Pancreas (tissue), 10 donors: ENCODE data around the gene GOLGA7B. TPM values are rescaled to one million over a fixed set of nuclear protein-coding genes. Genes with fewer than 3 reads are reported as not detected.

Experiments
- ATAC-seq, 4 donors: fragments of 200-7000 bp; cut with Tn5 transposase; one replicate each; pipeline versions ENCODE4 v1.8.0 to v1.9.1; 2020; ENCODE audit warnings: mild to moderate bottlenecking in 4 of 4, moderate library complexity in 4 of 4
- DNase-seq, 6 donors: peaks; one replicate each; pipeline ENCODE4 v3.0.0-alpha.2; 2020
- FAIRE-seq: peaks from 2 replicates; lab custom pipeline; 2012; peaks lifted over from hg19 to GRCh38; lab: Jason Lieb, UNC
- H3K27ac ChIP-seq, 4 donors: fragments of 200-600 bp; sonication (generic); 1 replicate in 3 of 4; 2 replicates in 1 of 4; pipeline versions ENCODE4 v1.5.0 to v1.8.0; 2020
- H3K27me3 ChIP-seq, 4 donors: fragments of 200-600 bp; one replicate each; pipeline ENCODE4 v1.8.0; 2021
- H3K36me3 ChIP-seq, 3 donors: fragments of 200-600 bp; sonication (generic) in 1 of 3; one replicate each; pipeline versions ENCODE4 v1.5.0 to v1.8.0; 2020 to 2021
- H3K4me1 ChIP-seq, 3 donors: fragments of 200-600 bp; one replicate each; pipeline ENCODE4 v1.8.0; 2021
- H3K4me3 ChIP-seq, 4 donors: fragments of 200-600 bp; sonication (generic) in 2 of 4; one replicate each; pipeline versions ENCODE4 v1.5.0 to v1.8.0; 2020 to 2021
- H3K9me3 ChIP-seq, 4 donors: fragments of 200-600 bp; one replicate each; pipeline ENCODE4 v1.8.0; 2021
- CTCF ChIP-seq, 4 donors: fragments of 200-600 bp; sonication (generic) in 3 of 4; IDR thresholded peaks; one replicate each; pipeline versions ENCODE4 v1.5.0 to v1.8.0; 2021; ENCODE audit warnings: antibody characterized with exemption in 4 of 4
- WGBS, 2 donors: extraction: QIAGEN DNeasy Blood & Tissue Kit; methylation state at CpG; one replicate each; pipeline ENCODE4 v1.1.7; 2013; 5-methylcytosine and 5-hydroxymethylcytosine counted together
- intact Hi-C, 3 donors: fragments of 100-400 bp; cut with DNase I; formaldehyde crosslinking; loops; one replicate each; pipeline versions ENCODE4 v1.11.1 to v1.14.2; 2022
- polyA plus RNA-seq, 2 donors: library from polyadenylated mRNA; stranded (reverse); fragments of 200-250 nt; gene quantifications; one replicate each; pipeline ENCODE4 v1.2.3, GENCODE V29; 2013
- total RNA-seq, 6 donors: library from RNA; stranded (reverse); fragmentation: NEBNext Ultra II Directional in 4 of 6; extraction: Animal tissue kit (Norgen Biotek cat#: 25700) in 4 of 6; gene quantifications; one replicate each; pipeline versions ENCODE4 v1.2.1 to v1.2.4, GENCODE V29; 2021 to 2023
- donor health status: healthy with polysubstance abuse.
- donor health status: DM: no; HTN: no; CAD: no; lungs with moderate emphysema.
- donor health status: DM: no; HTN: no; CAD: no.
- donor health status: control.
- donor health status: control.
- donor health status: Bipolar disorder and iron deficiency.
- donor health status: DM: yes; HTN: yes; CAD: no.
- donor health status: DM: no; HTN: no; CAD: no.
- donor health status: DM: no; HTN: no; CAD: no.
- donor health status: DM: yes; HTN: yes; CAD: no.

GOLGA7B gene
- total and polyA plus RNA-seq, 8 donors = 2.0 to 38.7 (median 4.8) TPM

GRCh38 chr10:97883092-97883485 is 33.4 kb downstream of the GOLGA7B start:
- Histone ChIP-seq H3K36me3 (no peaks in the 10 kb centered on the region), H3K4me1 (no peaks in the 10 kb centered on the region), H3K4me3 (no peak overlapping the region), H3K27me3 (no peaks in the 10 kb centered on the region), H3K9me3 (no peaks in the 10 kb centered on the region), H3K27ac (no peak overlapping the region)
- no peak for DNase-seq
- no peak for TF ChIP-seq CTCF (IDR thresholded peaks at IDR 0.05)
- intact Hi-C loops = no loop called here
- no peak for ATAC-seq
- FAIRE-seq = no peak
- 52 to 64% methylated on average over 3 of the region's 3 CpGs for WGBS, 2 donors

GRCh38 chr10:97886286-97886685 is 36.6 kb downstream of the GOLGA7B start:
- FAIRE-seq (no peak), DNase-seq (no peak)

GRCh38 chr10:97887399-97887798 is 37.8 kb downstream of the GOLGA7B start:
- FAIRE-seq = no peak
- ATAC-seq = no peak
- no peaks in the 10 kb centered on the region for H3K27me3 ChIP-seq
- no peaks in the 10 kb centered on the region for H3K36me3 ChIP-seq
- TF ChIP-seq CTCF (IDR thresholded peaks at IDR 0.05) = no peak
- 88 to 96% methylated on average over 6 of the region's 6 CpGs for WGBS, 2 donors
- no peak for DNase-seq
- H3K9me3 ChIP-seq = no peaks in the 10 kb centered on the region
- no peaks in the 10 kb centered on the region for H3K4me1 ChIP-seq
- intact Hi-C loops = no loop called here
- no peak overlapping the region for H3K27ac ChIP-seq
- H3K4me3 ChIP-seq = no peak overlapping the region

More at GRCh38 chr10:97886286-97886685, 36.6 kb downstream of the GOLGA7B start:
- WGBS, 2 donors = 83 to 88% methylated on average over 5 of the region's 5 CpGs
- intact Hi-C loops = no loop called here
- Histone ChIP-seq H3K4me3 (no peak overlapping the region), H3K4me1 (no peaks in the 10 kb centered on the region), H3K27ac (no peak overlapping the region), H3K27me3 (no peaks in the 10 kb centered on the region), H3K36me3 (no peaks in the 10 kb centered on the region), H3K9me3 (no peaks in the 10 kb centered on the region)
- no peak for TF ChIP-seq CTCF (IDR thresholded peaks at IDR 0.05)
- no peak for ATAC-seq

- no peak for TF ChIP-seq CTCF (IDR thresholded peaks at IDR 0.05)
- ATAC-seq = no peak
- 90 to 92% methylated on average over 7 of the region's 7 CpGs for WGBS, 2 donors
- Histone ChIP-seq H3K36me3 (no peaks in the 10 kb centered on the region), H3K27me3 (no peaks in the 10 kb centered on the region), H3K9me3 (no peaks in the 10 kb centered on the region), H3K27ac (no peak overlapping the region), H3K4me3 (no peak overlapping the region), H3K4me1 (no peaks in the 10 kb centered on the region)
- no peak for FAIRE-seq
- DNase-seq = no peak
- intact Hi-C loops = no loop called here
These were observed 38.5 kb downstream of the GOLGA7B start for GRCh38 chr10:97888134-97888533.

GRCh38 chr10:97888641-97889262 is 39.1 kb downstream of the GOLGA7B start:
- no peak for TF ChIP-seq CTCF (IDR thresholded peaks at IDR 0.05)
- peak; percentile 56 to 84 (median 72) for ATAC-seq
- Histone ChIP-seq H3K4me3 (no peak overlapping the region), H3K27me3 (no peaks in the 10 kb centered on the region), H3K4me1 (no peaks in the 10 kb centered on the region), H3K36me3 (no peaks in the 10 kb centered on the region), H3K9me3 (no peaks in the 10 kb centered on the region), H3K27ac (no peak overlapping the region)
- intact Hi-C loops = no loop called here
- WGBS, 2 donors = 63% methylated on average over 12 of the region's 12 CpGs
- peak in 3 of 6 donors; percentile 32 to 46 (median 37) for DNase-seq
- no peak for FAIRE-seq
